K562 (cell line): ENCODE results near the gene NUBPL. TPM values are rescaled to one million over a fixed set of nuclear protein-coding genes. Genes with fewer than 3 reads are reported as not detected.

Source experiments
- ATAC-seq: fragments of 200-7000 bp; cut with Tn5 transposase; 3 replicates; pipeline ENCODE4 v1.9.1; 2020; ENCODE audit warnings: moderate library complexity
- BruUV-seq: library from RNA; stranded (reverse); fragments of 400-500 nt; replicated peaks from 2 replicates; lab custom pipeline; 2021; lab: Mats Ljungman, UMichigan
- CTCF ChIA-PET: fragments of 300-600 bp; formaldehyde crosslinking; extraction: SDS; loops from one replicate; lab custom pipeline; 2021; ENCODE audit warnings: low intra/inter-chr PET ratio; lab: Yijun Ruan, JAX
- POLR2A ChIA-PET: fragments of 300-600, 350-650 bp; sonication (Branson Sonifier 250); formaldehyde crosslinking; extraction: SDS; loops from one replicate; lab custom pipeline; 2021; ENCODE audit warnings: antibody characterized with exemption, inconsistent platforms; lab: Yijun Ruan, JAX
- DNase-seq, 4 experiments: peaks; one replicate each; pipeline versions ENCODE4 v3.0.0 to v3.0.0-alpha.2; 2011 to 2018; ENCODE audit warnings: low spot score in 3 of 4, mixed read lengths in 3 of 4; ENCODE audit errors: extremely low read depth in 1 of 4
- FAIRE-seq: peaks from 2 replicates; lab custom pipeline; 2011; peaks lifted over from hg19 to GRCh38; lab: Jason Lieb, UNC
- H2AFZ ChIP-seq: 2 replicates; pipeline ENCODE4 v1.6.0; 2011; ENCODE audit warnings: low read depth, low read length, control low read depth, inconsistent platforms
- H3K27ac ChIP-seq: fragments of 200-600 bp; 3 replicates; pipeline ENCODE4 v1.8.0; 2011; ENCODE audit warnings: low read depth, mild to moderate bottlenecking, control low read depth, inconsistent platforms, low read length, moderate library complexity, mixed read lengths; ENCODE audit errors: extremely low read depth
- H3K27me3 ChIP-seq, 2 experiments: fragments of 300-600 bp in 1 of 2; 2 replicates in 1 of 2; 3 replicates in 1 of 2; pipeline versions ENCODE4 v1.6.0 to v1.8.0; 2011; ENCODE audit warnings: inconsistent platforms in 2 of 2, low read length in 2 of 2, mild to moderate bottlenecking in 1 of 2, mixed read lengths in 1 of 2, moderate library complexity in 1 of 2; ENCODE audit not compliant: control insufficient read depth in 2 of 2, insufficient read depth in 2 of 2
- H3K36me3 ChIP-seq: fragments of 300-600 bp; 3 replicates; pipeline ENCODE4 v1.8.0; 2011; ENCODE audit warnings: mild to moderate bottlenecking, low read length, inconsistent platforms; ENCODE audit not compliant: control insufficient read depth, insufficient read depth
- H3K4me1 ChIP-seq, 2 experiments: fragments of 200-600 bp in 1 of 2; replicated peaks in 1 of 2; 2 replicates in 1 of 2; 3 replicates in 1 of 2; pipeline versions ENCODE4 v1.5.1 to v1.8.0; 2011; ENCODE audit warnings: inconsistent platforms in 2 of 2, low read length in 2 of 2, mild to moderate bottlenecking in 1 of 2, mixed read lengths in 1 of 2, moderate library complexity in 1 of 2; ENCODE audit not compliant: control insufficient read depth in 2 of 2, insufficient read depth in 2 of 2
- H3K4me2 ChIP-seq: 2 replicates; pipeline ENCODE4 v1.6.1; 2011; ENCODE audit warnings: low read length, control low read depth, inconsistent platforms, mixed read lengths; ENCODE audit not compliant: insufficient read depth
- H3K4me3 ChIP-seq: fragments of 200-600 bp; sonication (generic), shearing (Covaris generic); 2 replicates; pipeline ENCODE4 v1.5.1; 2016; ENCODE audit warnings: control low read depth, inconsistent platforms
- H3K79me2 ChIP-seq: fragments of 200-600 bp; 3 replicates; pipeline ENCODE4 v1.8.0; 2011; ENCODE audit warnings: low read length, inconsistent platforms; ENCODE audit not compliant: control insufficient read depth, insufficient read depth
- H3K9ac ChIP-seq, 2 experiments: 2 replicates each; pipeline versions ENCODE4 v1.6.0 to v1.6.1; 2011; ENCODE audit warnings: low read depth in 2 of 2, low read length in 2 of 2, control low read depth in 1 of 2, inconsistent platforms in 1 of 2, mild to moderate bottlenecking in 1 of 2, mixed read lengths in 1 of 2; ENCODE audit not compliant: insufficient read depth in 1 of 2
- H3K9me1 ChIP-seq: one replicate; pipeline ENCODE4 v1.6.0; 2011; ENCODE audit warnings: inconsistent platforms, mild to moderate bottlenecking, low read length, moderate library complexity; ENCODE audit not compliant: control insufficient read depth, insufficient read depth
- H3K9me3 ChIP-seq: replicated peaks from 2 replicates; pipeline ENCODE4 v1.5.1; 2011; ENCODE audit warnings: low read depth, low read length, inconsistent platforms; ENCODE audit not compliant: control insufficient read depth, insufficient read depth
- H4K20me1 ChIP-seq: replicated peaks from 2 replicates; pipeline ENCODE4 v1.6.1; 2011; ENCODE audit warnings: low read length, inconsistent platforms, mixed read lengths; ENCODE audit not compliant: control insufficient read depth, insufficient read depth
- BMI1 ChIP-seq: fragments of 150-350 bp; IDR thresholded peaks from 2 replicates; pipeline ENCODE4 v1.6.1; 2014; ENCODE audit warnings: low read length
- BRF2 ChIP-seq: IDR thresholded peaks from 3 replicates; pipeline ENCODE4 v1.6.1; 2011; ENCODE audit warnings: borderline replicate concordance, mild to moderate bottlenecking; ENCODE audit not compliant: insufficient read length, insufficient read depth
- CEBPG ChIP-seq, 3 experiments: fragments of 200-800 bp in 1 of 3; sonication (Bioruptor generic) in 1 of 3; sonication (generic) in 1 of 3; formaldehyde crosslinking in 1 of 3; IDR thresholded peaks in 2 of 3; conservative IDR thresholded peaks in 1 of 3; 2 replicates each; pipeline versions ENCODE4 v1.6.1 to v1.8.0; 2016 to 2022; ENCODE audit warnings: missing compliant biosample characterization in 2 of 3, missing genetic modification characterization in 2 of 3, mild to moderate bottlenecking in 1 of 3, missing genetic modification reagents in 1 of 3
- FOXK1 ChIP-seq: sonication (generic); formaldehyde crosslinking; IDR thresholded peaks from 2 replicates; pipeline ENCODE4 v1.8.0; 2022; ENCODE audit warnings: missing genetic modification reagents, mild to moderate bottlenecking, borderline replicate concordance
- GATAD2A ChIP-seq: fragments of 450-650 bp; IDR thresholded peaks from 2 replicates; pipeline ENCODE4 v1.6.1; 2017
- HNRNPK ChIP-seq: fragments of 200-400 bp; formaldehyde crosslinking; IDR thresholded peaks from one replicate; pipeline ENCODE4 v1.6.1; 2018; ENCODE audit warnings: mild to moderate bottlenecking, low read depth, low read length; ENCODE audit not compliant: poor library complexity, severe bottlenecking
- MTA1 ChIP-seq: fragments of 450-650 bp; IDR thresholded peaks from 2 replicates; pipeline ENCODE4 v1.6.1; 2017; ENCODE audit warnings: borderline replicate concordance
- MYNN ChIP-seq, 2 experiments: sonication (generic); formaldehyde crosslinking in 1 of 2; IDR thresholded peaks; 2 replicates each; pipeline versions ENCODE4 v1.5.0 to v1.6.1; 2016 to 2020; ENCODE audit warnings: antibody characterized with exemption in 1 of 2, missing genetic modification reagents in 1 of 2
- PPARD ChIP-seq: fragments of 250-450 bp; sonication (Bioruptor Pico); IDR thresholded peaks from 2 replicates; pipeline ENCODE4 v1.8.0; 2022; ENCODE audit warnings: inconsistent platforms, mild to moderate bottlenecking, moderate library complexity
- RAD51 ChIP-seq: fragments of 450-650 bp; IDR thresholded peaks from 2 replicates; pipeline ENCODE4 v1.7.1; 2016; ENCODE audit warnings: low read depth, mild to moderate bottlenecking, borderline replicate concordance
- RCOR1 ChIP-seq, 2 experiments: IDR thresholded peaks; 2 replicates each; pipeline ENCODE4 v1.6.1; 2012; ENCODE audit warnings: low read depth in 2 of 2, low read length in 2 of 2, borderline replicate concordance in 1 of 2, improper control_type of control experiment in 1 of 2
- RFX5 ChIP-seq: IDR thresholded peaks from 2 replicates; pipeline ENCODE4 v1.6.1; 2011; ENCODE audit warnings: low read depth, mild to moderate bottlenecking, improper control_type of control experiment, low read length
- STAT5A ChIP-seq: IDR thresholded peaks from 2 replicates; pipeline ENCODE4 v1.6.1; 2012; ENCODE audit warnings: low read length, inconsistent platforms, borderline replicate concordance
- USF1 ChIP-seq: sonication (generic); formaldehyde crosslinking; IDR thresholded peaks from 2 replicates; pipeline ENCODE4 v1.9.0; 2022; ENCODE audit warnings: mild to moderate bottlenecking, missing genetic modification reagents
- ZNF12 ChIP-seq: sonication (generic); formaldehyde crosslinking; IDR thresholded peaks from 2 replicates; pipeline ENCODE4 v1.4.0; 2020; ENCODE audit warnings: mild to moderate bottlenecking, missing genetic modification reagents
- ZNF134 ChIP-seq: fragments of 250-450 bp; sonication (Bioruptor Pico); conservative IDR thresholded peaks from 2 replicates; pipeline ENCODE4 v1.4.0; 2020
- ZNF316 ChIP-seq: fragments of 450-650 bp; IDR thresholded peaks from 2 replicates; pipeline ENCODE4 v1.6.1; 2016
- ZNF695 ChIP-seq: fragments of 450-650 bp; formaldehyde crosslinking; IDR thresholded peaks from 2 replicates; pipeline ENCODE4 v1.4.0; 2020; ENCODE audit warnings: mild to moderate bottlenecking, moderate library complexity
- WGBS: fragments of 100-300 bp; shearing (Covaris generic); methylation state at CpG from one replicate; pipeline ENCODE4 v1.1.6; 2016; ENCODE audit warnings: low coverage, mixed read lengths; ENCODE audit not compliant: insufficient coverage; ENCODE audit errors: missing lambda C conversion rate; 5-methylcytosine and 5-hydroxymethylcytosine counted together
- in situ Hi-C: fragments of 300-500 bp; cut with MboI; formaldehyde crosslinking; loops from 4 replicates; pipeline ENCODE4 v1.15.0; 2018; ENCODE audit warnings: inconsistent platforms, mixed read lengths
- intact Hi-C: fragments of 100-400 bp; cut with micrococcal nuclease; formaldehyde crosslinking; loops from 2 replicates; pipeline ENCODE4 v1.14.2; 2022
- polyA plus RNA-seq, 8 experiments: library from polyadenylated mRNA; depleted of rRNA in 4 of 8; stranded (reverse) in 5 of 8; unstranded in 3 of 8; fragments of >200 nt; fragmentation: Nextera tagmentation in 2 of 8; fragmentation: Illumina TruSeq in 1 of 8; extraction: Ambion mirVana in 2 of 8; extraction: Trizol in 1 of 8; gene quantifications; 2 replicates each; pipeline versions ENCODE4 v1.2.1 to v1.2.3, GENCODE V29; 2011 to 2014; ENCODE audit warnings: inconsistent platforms in 1 of 8, missing spikeins in 1 of 8
- total RNA-seq, 7 experiments: library from RNA; depleted of rRNA in 6 of 7; stranded (reverse); fragments of >200 nt in 6 of 7; fragmentation: Illumina TruSeq in 2 of 7; extraction: Trizol in 2 of 7; gene quantifications; 2 replicates each; pipeline versions ENCODE4 v1.2.1 to v1.2.3, GENCODE V29; 2011 to 2021; ENCODE audit warnings: low replicate concordance in 1 of 7

NUBPL gene
- total and polyA plus RNA-seq, 9 of the 15 experiments (the other 6 are each of a cell fraction or from before 2014, with no cell fraction given): 3.2 to 8.7 (median 6.1) TPM

- Histone ChIP-seq H4K20me1 (no peaks in the 10 kb centered on the region), H3K9me1 (no peaks in the 10 kb centered on the region), H3K79me2 (no peaks in the 10 kb centered on the region), H3K4me3 (no peak overlapping the region), H3K4me1 (no peaks in the 10 kb centered on the region), H3K9me3 (no peaks in the 10 kb centered on the region), H3K9ac (no peak overlapping the region), H3K4me2 (no peak overlapping the region)
- CTCF ChIA-PET: no interaction called here
- intact Hi-C loops: no loop called here
- no peak for FAIRE-seq
- in situ Hi-C loops: no loop called here
- TF ChIP-seq ZNF695 (CRISPR knock-in tag) (no peak), BRF2 (no peak), ZNF316 (no peak), HNRNPK (no peak), RAD51 (no peak), ZNF134 (no peak), GATAD2A (no peak), MYNN (IDR thresholded peaks at IDR 0.05) (no peak), MYNN (CRISPR knock-in tag; IDR thresholded peaks at IDR 0.05) (no peak), FOXK1 (CRISPR knock-in tag) (no peak), RFX5 (no peak), USF1 (CRISPR knock-in tag) (no peak), CEBPG (CRISPR knock-in tag; IDR thresholded peaks at IDR 0.05) (no peak), CEBPG (tag; conservative IDR thresholded peaks at IDR 0.05 in 1 of 2, IDR thresholded peaks at IDR 0.05 in 1 of 2) (no peak), BMI1 (no peak), PPARD (no peak), STAT5A (no peak), ZNF12 (CRISPR knock-in tag) (no peak), RCOR1 (IDR thresholded peaks at IDR 0.05; ENCODE audit: borderline replicate concordance in 1 of 2, low read depth in 2 of 2, low read length in 2 of 2) (no peak), MTA1 (no peak)
- TF ChIP-seq, all 486 proteins: peak for 0
- Histone ChIP-seq H3K27me3 (no peaks in the 10 kb centered on the region), H2AFZ (no peak overlapping the region), H3K36me3 (no peaks in the 10 kb centered on the region), H3K27ac (no peak overlapping the region)
- POLR2A ChIA-PET: no interaction called here
- DNase-seq (no peak), ATAC-seq (no peak)
- WGBS: 50% methylated on average over 2 of the region's 2 CpGs
- no TSS peak for BruUV-seq
Observed at GRCh38 chr14:31702130-31702529, 140.9 kb downstream of the NUBPL start.
